Femur (tissue), 1 donor: ENCODE data around the gene RGS9.
"Not testable (repeated sequence)": the region's sequence is repeated elsewhere in the genome, so short reads cannot be mapped to it uniquely, and the experiment has no call there.

Experiments used
- DNase-seq: peaks from one replicate; pipeline ENCODE4 v3.0.0-alpha.2; 2017

Gene RGS9

GRCh38 chr17:65116515-65116914, 20.7 kb upstream of the RGS9 start:
- DNase-seq, result not testable (repeated sequence)

DNA sequence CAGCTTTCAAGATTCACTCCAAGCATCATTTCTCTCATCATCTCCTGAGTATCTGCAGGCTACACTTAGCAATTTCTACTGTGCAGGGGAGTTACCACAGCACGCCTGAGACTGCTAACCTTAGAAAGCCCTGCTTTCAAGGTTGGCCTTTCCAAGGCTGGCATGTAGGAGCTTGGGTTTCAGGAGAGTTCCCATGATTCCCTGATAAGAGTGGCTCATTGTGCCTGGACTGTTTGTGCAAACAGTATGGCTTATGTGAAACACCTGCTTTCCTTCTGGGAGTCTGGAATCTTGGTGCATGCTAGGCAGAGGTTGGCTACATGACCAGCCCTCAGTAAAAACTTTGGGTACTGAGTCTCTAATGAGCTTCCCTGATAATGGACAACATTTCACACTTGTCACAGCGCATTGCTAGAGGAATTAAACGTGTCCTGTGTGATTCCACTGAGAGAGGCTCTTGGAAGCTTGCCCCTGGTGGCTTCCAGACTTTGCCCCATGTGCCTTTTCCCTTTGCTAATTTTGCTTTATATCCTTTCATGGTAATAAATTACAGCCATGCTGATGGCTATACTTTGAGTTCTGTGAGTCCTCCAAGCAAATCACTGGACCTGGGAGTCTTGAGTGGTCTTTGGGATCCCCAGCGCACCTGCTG, 19.7 kb upstream of the RGS9 start:
- DNase-seq, result no peak

GRCh38 chr17:65121368-65121767, 15.8 kb upstream of the RGS9 start:
- no peak for DNase-seq

GRCh38 chr17:65121916-65122806, 15.0 kb upstream of the RGS9 start:
- no peak for DNase-seq

DNA sequence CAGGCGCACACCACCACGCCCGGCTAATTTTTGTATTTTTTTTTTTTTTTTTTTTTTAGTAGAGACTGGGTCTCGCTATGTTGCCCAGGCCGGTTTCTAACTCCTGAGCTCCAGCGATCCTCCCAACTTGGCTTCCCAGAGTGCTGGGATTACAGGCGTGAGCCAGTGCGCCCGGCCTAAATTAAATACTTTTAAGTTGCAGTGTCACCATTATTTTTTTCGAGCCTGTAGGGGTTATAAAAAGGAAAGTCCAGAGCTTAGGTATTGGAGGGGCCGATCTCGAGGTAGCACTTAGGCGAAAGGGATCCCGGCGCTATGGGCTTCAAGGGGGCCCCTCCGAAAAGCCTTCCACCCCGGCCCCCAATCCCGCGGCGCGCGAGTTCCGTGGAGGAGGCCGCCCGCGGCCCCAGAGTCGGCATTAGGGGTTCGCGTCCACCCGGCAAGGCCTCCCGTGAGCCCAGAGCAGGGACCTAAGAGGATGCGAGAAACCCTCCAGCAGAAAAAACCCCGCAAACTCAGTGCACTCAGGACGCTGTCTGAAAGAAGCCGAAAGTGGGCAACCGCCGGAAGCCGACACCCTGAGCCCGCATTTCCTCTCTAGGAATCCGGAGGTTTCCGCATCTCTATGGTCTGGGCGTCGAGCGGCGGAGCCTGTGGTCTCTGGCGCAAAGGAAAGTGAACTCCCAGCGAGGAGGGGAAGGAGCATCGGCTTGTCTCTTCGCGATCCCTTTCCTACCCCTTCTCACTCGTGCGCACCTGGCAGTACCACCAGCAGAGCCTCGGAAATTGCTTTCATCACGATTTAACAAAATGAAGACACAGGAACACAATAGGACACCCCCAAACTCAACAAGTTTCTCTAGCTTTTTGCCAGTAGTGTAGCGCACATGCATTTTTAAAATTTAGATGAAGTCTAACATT, 14.1 kb upstream of the RGS9 start:
- DNase-seq, result peak; percentile 91

DNA sequence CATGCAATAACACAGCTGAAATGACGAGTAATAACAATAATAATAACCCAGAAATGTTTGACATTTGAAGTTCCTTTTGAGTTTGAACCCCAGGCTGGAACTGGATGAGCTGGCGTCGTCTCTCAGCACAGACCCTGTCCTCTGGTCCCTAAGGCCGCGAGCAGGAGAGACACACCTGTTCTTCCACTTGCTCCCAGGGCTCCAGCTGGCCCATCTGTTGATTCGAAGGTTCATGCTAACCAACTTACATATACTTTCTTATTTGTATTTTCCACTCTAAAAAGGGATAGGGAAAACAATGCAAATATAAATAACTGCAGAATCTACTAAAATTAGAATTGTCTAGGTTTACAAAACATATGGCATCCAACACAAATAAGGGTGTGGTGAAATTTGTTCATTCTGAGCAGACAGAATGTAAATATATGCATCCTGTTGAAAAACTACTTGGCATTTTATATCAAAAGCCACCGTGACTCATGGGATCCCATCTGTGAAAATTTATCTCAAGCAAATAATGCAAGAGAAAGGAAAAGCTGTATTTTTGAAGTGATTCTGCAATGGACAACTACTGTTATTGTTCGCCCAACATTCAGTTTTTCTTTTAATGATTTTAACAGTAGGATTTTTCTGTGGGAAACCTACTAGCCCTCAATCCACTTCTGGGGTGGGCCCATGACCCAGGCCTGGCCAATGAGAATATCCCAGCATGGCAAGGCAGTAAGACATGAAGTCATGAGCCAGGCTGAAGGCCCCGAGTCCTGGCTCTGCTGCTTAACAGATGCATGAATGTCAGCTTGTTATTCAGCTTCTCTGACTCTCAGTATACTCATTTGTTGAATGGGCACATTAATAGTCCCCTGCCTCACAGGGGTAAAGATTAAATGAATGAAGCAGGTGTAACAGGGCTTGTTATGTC, 13.2 kb upstream of the RGS9 start:
- peak; percentile 32 for DNase-seq

- DNase-seq, result no peak
Measured at GRCh38 chr17:65130832-65131231, 6.3 kb upstream of the RGS9 start.

GRCh38 chr17:65131240-65131639, 5.9 kb upstream of the RGS9 start:
- no peak for DNase-seq

DNA sequence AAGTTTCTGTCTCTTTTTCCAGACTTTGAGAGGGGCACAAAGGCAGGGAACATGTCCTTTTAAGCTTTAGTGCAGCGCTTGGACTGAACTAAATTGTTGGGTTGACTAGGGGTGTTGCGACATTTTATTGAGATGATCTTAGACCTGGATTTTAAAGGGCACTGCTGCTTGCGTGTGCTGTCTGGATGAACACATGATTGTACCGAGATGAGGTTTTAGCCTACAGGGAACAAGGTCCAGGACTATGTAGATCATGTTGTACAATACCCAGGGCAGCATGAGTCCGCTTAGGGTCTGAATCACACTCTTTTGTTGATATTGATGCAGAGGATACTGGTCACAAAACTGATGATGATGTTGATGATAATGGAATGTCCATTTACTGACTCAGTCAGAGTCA, 5.2 kb upstream of the RGS9 start:
- no peak for DNase-seq

DNA sequence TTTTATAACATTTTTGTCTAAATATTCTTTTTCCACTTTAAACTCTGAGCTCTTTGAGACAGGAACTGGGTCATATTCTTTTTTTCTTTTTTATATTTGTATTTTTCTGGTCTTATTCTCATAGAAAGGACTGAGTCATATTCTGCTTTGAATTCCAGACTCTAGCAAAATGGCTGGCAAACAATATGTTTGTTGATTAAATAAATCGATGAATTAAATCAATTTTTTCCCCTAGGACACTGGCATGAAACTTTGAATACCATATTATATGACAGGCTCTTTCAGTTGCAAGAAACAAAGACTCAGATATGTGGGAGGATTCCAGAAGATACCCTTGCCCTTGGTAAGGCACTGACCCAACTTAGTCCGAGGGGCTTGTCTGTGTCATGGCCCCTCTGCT, 3.1 kb upstream of the RGS9 start:
- DNase-seq, result no peak

DNA sequence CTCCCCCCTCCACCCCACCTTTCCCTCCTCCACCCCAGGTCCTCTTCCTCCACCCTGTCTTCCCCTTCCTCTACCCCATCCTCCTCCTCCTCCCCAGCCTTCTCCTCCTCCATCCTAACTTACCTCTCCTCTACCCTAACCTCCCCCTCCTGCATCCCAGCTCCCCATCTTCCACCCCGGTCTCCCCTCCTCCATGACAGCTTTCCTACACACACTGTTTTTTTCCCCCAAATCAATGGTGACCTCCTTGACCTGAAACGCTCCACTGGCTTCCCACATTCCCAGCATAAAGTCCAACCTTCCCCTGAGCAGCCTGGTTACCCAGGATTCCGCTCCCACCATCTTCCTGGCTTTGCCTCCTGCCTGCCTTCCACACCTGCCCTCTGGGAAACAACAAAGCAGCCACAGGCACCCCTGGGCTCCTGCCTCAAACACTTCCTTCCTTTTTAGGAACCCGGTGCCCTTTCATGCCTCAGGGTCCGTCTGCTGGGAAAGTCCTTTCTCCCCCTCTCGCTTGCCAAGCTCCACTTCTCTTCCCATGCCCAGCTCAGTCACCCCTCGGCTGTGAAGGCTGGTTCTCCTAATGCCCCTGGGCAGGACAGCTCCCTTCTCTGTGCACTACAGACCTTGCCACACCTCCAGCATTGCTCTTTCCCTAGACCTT, 2.1 kb downstream of the RGS9 start:
- no peak for DNase-seq

DNA sequence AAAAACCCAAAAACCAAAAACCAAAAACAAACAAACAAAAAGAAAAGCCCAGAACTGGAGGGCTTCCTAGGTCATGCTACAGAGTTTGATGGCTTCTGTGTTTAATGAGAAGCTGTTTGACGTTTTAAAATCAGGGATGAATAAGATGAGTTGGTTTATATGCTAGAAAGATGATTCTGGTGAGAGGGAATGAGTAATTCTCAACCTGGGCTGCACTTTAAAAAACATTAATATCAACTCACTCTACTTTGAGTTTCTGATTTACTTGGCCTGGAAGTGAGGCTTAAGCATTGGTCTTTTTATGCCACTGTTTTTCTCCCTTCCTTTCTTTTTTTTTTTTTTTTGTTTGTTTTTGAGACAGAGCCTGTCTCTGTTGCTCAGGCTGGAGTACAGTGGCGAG, 5.1 kb downstream of the RGS9 start:
- no peak for DNase-seq

- DNase-seq, result no peak
Measured at GRCh38 chr17:65143889-65144604, 6.9 kb downstream of the RGS9 start.

DNA sequence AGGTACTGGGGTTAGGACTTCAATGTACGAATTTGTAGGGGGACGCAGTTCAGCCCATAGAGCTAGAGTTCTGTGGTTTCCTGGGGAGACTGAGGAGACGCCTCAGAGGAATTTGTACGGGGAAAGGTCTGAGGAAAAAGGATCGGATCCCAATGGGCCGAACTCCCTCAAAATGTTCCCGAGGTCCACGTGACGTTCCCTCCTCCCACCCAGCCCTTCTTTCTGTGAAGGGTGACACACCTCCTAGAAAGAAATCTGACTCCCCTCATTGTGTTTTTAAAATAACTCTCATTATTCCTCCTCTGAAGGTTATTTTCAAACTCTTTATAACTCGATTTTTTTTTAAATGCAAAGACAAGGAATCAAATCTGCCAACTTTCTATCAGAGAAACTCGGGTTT, 8.6 kb downstream of the RGS9 start:
- no peak for DNase-seq

- DNase-seq, result no peak
Measured at GRCh38 chr17:65147955-65148354, 10.8 kb downstream of the RGS9 start.

GRCh38 chr17:65154770-65155589, 17.8 kb downstream of the RGS9 start:
- no peak for DNase-seq

DNA sequence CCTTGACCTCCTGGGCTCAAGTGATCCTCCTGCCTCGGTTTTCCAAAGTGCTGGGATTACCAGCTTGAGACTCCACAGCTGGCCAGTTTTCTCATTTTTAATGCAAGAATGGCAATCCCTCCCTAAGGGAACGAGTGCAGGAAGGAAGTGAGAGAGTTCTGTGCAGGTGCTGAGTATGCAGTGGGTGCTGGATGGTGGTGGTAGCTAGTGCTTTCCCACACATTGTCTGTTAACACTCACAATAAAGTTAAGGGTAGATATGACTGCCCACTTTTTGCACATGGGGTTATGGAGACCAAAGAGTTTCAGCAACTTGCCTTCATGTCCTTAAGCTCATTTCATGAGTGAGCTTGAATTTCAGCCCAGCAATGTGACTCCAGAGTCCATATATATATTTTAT, 18.5 kb downstream of the RGS9 start:
- no peak for DNase-seq

DNA sequence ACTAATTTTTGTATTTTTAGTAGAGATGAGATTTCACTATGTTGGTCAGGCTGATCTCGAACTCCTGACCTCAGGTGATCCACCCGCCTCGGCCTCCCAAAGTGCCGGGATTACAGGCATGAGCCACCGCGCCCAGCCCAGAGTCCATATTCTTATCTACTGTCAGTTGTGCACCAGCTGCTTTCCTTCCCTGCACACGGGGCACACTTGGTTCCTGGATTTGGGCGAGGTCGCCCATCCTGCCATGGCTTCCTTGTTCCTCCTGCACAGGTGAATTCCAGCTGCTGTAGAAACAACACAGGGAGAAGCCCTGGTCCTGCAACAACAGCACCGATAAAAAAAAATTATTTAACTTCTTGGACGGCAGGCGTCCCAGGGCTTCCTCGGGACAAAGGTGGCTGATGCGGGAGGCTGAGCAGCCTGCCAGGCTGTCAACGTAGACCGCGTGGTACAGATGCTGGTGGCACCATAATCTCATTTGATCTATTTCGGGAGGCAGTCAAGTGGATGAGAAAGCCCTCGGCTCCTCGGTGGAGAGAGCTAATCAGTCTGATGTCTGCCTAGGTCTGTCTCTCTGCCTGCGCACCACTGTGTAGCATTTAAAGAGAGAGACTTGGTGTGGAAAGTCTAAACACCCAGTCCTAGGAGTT, 19.1 kb downstream of the RGS9 start:
- no peak for DNase-seq

DNA sequence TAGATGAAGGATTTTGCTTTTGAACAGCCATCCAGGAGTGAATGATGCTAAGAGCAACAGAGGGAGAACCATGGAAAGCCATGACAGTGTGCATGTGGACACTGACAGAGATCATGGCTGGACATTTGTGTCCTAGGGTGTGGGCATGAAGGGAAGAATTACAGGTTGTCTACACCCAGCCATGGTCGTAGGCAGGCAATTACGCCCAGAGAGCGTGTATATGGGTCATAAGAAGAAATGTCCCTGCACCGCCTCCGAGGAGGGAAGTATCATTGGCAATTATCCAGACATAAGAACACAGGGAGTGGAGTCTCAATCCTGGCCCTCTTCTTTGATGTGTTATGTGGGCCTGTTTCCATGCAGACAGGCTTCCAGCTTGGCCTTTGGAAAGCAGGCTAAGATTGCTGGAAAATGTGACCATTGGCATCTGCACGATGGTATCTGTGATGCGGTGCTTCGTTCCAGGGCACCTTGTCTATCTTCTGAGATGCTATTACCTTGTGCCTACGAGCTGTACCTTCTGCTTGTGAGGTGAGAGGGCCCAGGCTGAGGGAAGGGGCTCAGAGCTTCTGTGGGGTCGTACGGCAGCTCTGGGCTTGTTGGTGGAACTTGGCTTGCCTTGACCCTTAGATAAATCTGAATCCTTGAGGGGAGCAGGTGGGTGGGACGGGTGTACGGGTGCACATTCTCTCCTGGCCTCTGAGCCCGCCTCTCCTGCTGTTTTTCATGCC, 19.8 kb downstream of the RGS9 start:
- no peak for DNase-seq
